GM18909 (cell line): ENCODE results near the gene LGI1.
"Not testable (repeated sequence)": the region's sequence is repeated elsewhere in the genome, so short reads cannot be mapped to it uniquely, and the experiment has no call there.

ENCODE experiments used
- ATAC-seq: cut with Tn5 transposase; IDR thresholded peaks from one replicate; pipeline ENCODE4 v1.9.1; 2021; ENCODE audit warnings: mild to moderate bottlenecking; ENCODE audit not compliant: unreplicated experiment, poor library complexity

Gene LGI1

DNA sequence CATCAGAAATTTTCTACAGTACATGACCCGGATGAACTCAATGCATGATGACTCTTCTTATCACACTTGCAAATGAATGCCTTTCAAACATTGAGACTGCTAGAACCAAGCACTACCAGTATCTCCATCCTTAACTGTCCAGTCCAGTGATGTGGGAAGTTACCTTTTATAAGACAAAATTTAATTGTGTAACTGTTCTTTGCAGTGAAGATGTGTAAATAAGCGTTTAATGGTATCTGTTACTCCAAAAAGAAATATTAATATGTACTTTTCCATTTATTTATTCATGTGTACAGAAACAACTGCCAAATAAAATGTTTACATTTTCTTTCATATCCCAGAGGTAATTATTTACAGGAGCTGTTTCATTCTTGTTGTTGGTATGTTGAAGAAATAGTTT is 40.1 kb downstream of the LGI1 start:
- ATAC-seq, result no peak

DNA sequence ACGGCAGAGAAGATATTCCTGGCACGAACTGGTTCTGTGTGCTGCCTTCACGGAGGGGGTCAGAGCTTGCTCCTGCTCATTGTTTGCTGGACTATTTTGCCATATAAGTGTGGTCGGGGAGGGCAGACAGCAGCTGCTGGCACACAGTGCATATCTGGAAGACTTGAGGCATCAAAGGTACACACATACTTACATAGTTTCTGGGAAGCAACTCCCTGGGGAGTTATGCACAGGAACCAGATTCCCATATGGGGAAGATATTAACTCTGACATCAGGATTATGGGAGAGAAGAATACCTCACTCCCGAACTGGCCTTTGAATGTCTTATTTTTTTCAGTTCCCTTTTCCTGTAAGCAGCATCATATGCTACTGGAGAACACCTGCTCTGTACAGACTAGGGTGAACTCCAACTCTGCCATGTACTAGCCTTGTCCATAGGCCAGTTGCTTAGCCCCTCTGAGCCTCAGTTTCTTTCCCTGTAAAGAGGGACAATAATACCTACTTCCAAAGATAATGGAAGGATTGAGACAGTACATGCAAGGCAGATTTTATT is 41.5 kb downstream of the LGI1 start:
- ATAC-seq, result no peak

DNA sequence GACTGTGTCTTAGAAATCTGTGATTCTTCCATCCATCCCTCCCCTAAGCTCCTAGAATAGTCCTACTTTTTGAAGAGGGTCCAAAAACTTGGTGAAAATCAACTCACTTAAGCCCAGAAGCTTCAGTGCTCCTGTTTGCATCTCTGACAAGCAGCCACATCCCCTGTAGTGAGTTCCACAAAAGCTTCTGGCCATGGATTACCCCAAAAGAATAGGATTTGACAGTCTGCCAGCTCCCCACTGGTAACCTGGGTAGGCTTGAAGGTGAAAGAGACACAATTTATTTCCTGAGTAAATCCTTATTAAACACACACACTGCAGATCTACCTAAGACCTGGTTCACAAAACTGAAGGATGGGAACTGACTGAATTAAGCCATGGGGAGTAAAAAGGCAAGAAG is 46.5 kb downstream of the LGI1 start:
- ATAC-seq, result no peak

DNA sequence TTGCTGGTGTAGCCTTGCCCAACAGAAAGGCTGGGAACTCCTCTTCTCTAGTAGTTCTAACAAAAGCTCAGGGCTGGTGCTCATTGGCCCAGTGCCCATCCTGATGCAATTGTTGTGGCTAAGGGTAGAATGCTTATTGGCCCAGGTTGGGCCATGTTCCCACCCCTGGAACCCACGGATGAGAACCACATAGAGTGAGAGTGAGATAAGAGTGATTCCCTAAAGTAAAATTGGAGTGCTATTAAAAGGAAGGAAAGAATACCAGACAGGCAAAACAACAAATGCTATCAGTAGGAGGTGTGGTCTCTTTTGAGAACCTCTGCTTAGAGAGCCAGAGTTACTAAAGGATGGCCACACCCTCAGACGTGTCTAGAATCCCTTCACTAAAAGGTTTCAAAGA is 49.2 kb downstream of the LGI1 start:
- no peak for ATAC-seq

DNA sequence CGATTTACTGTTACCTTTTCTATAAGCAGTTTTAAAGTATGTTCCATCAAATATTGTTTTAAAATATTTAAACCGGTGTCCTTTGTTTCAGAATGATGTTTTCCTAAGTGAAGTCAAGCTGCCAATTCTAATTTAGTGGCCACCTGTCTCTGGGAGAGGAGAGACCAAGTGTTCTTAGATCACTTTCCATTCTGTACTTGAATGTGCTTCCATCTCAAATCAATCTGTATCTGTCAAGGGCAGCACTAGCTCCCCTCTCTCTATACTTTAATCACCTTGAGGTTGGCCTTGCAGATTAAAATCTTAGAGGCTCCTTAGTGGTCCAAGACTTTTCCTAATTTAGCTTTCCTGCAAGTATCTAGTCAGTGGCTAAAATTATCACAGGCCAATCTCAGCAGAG is 49.6 kb downstream of the LGI1 start:
- ATAC-seq, result no peak

DNA sequence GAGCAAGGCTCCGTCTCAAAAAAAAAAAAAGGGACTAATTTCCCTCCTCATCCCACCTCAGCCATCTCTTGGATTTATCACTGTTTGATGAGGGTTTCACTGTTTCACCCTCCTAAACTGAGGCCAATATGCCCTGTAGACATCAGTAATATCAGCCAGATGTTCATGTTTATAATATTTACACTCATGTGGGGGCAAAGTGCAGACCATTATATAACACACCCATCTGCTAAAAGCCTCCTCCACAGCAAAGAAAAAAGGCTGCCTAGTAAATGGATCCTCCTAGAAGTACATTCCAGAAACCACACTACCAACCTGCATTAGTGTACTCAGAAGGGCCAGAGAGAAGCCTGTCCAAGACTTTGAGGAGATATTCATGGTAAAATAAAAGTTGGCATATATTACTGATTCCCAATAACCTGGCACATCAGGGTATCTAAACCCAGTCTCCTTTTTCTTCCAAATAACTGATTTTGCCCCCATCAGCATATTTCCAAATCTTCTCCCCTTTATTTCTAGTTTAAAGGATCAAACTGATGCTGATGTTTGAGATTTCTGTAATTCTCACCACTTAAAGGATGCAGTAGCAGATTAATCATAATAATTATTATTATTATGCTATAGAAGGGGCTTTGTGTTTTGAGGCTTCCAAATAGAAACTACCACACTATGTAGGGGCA is 55.1 kb downstream of the LGI1 start:
- no peak for ATAC-seq

DNA sequence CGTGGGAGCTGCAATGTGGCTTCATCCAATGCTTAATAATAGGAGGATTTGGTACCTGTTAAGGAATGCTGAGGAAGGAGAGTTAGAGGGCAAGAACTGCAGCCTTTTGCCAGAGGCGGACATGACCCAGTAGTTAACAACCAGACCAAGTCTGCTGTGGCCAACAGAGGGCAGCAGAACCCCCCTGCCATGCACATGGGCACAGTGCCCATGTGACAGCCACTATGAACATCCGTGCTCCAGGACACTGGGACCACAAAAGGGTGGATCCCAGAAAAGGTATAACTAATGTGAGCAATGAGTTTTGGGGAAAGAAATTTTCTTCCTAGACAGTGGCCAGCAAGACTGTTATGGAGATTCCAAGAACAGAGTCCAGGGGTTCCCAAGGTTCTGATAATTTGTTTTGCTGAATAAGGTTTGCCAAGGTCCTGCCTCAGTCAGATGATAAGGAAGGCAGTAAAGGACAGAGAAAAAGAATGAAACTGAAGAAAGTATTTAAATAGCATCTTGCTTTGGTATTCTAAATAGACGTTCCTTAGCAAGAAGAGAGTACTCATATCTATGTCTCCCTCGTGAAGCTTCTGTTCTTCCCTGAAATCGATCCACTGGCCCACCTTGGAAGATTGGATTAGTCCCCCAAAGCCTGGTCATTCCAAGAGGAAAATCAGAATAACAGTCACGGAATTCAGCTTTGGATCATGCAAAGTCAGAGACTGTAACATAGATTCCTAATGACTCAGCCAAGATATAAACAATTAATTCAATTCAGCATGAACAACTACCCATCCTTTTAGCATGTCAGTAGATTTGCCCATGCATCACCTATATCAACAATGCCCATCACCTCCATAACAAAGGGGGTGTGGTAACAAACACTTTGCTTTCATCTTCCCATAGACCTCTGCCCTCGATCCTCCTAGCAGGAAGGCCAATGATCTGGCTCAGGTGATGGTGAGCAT is 56.0 kb downstream of the LGI1 start:
- peak; percentile 65 for ATAC-seq

DNA sequence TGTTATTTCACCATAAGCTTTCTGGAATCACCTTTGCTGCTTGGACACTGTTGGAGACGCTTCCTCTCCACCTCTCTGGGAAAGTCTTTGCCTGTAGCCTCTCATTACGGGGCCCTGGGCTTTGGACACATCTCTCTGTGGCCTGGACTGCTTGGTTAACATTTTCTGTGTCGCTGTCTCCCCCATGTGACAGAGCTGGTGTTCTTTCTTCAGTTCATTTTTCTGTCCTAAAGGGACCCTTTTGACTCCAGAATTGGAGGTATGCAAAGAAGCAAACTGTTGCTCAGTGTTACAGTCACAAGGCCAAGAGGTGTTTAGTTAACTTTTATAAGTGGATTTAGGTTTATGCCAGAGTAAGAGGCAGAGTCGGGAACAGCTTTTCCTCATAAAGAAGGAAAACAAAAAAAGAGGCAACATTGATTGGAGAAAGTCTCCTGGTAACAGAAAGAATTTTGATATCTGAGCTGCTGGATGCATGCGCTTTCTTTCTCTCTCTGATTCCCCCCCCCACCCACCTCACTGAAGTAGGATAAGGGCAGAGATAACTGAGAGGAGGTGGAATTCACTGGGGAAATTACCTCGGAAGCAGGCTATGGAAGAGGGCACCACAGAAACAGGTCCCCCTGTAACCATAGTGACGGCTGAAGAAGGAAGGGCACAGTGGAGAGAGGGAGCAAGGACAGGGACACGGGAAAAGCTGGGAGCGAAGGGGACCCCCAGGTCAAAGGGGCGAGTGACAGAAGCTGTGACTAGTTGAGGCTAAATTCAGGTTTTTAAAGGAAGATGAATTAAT is 57.8 kb downstream of the LGI1 start:
- ATAC-seq, result no peak

DNA sequence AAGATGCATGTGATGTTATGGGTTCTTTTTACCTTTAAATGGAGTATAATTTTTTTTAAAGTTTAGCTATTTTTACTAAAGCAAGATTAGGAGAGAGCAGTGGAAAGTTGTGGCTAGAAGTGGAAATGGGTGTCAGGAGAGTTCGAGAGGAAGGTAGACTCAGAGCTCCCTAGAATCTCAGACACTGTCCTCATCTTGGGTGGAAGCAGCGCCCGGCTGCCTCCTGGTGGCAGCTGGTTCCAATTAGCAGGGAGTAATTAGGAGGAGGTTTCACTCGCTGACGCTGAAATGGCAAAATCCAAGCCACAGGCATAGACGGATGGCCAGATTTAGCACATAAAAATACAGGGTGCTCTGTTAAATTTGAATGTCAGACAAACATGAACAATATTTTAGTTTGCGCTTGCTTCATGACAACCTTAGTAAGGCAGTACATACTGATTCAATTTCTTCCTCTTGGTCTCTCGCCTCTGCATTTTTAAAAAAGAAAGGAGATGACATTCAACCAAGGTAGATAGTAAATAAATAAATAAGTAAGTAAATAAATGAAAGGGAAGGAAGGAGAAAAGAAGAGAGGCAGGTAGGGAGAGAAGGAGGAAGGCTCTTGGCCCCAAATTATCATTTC is 58.5 kb downstream of the LGI1 start:
- no peak for ATAC-seq

DNA sequence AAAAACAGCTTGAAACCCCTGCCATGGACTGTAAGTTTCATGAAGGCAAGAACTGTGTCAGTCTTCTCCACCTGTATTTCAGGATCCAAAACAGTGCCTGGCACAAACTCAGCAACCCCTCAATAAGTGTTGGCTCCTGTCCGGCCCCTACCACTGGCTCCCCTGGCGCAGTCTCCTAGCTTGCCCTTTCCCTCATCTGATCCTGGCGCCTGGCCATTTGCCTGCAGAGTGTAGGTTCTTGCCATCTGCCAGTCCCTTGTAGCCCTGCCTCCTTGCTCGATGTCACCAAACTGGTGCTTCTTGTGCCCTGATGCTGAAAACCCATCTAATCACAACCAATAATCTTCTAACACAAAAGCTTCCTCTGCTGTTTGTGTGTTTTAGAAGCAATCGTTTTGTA is 60.4 kb downstream of the LGI1 start:
- no peak for ATAC-seq

DNA sequence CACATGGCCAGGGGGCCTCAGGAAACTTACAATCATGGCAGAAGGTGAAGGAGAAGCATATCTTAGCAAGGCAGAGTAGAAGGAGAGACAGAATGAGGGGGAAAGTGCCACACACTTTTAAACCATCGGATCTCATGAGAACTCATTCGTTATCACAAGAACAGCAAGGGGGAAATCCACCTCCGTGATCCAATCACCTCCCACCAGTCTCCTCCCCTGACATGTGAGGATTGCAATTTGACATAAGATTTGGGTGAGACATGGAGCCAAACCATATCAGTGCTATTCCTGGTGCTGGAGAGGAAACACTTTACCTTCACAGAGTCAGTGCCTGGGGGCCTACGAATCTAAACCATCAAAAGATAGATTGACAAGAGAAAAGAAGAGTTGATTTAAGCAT is 61.8 kb downstream of the LGI1 start:
- no peak for ATAC-seq

DNA sequence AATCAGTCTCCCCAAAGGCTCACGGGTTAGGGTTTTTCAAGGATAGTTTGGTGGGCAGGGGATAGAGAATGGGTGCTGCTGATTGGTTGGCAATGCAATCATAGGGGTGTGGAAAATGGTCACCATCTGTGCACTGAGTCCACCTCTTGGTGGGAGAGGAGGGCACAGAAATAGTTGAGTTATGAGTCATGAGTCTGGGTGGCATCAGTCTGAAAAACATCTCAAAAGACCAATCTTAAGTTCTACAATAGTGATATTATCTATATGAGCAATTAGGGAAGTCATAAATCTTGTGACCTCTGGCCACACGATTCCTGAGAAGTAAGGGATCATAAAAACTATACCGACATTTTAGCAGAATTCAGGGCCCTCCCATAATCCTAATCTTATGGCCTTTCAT is 62.7 kb downstream of the LGI1 start:
- ATAC-seq, result no peak

DNA sequence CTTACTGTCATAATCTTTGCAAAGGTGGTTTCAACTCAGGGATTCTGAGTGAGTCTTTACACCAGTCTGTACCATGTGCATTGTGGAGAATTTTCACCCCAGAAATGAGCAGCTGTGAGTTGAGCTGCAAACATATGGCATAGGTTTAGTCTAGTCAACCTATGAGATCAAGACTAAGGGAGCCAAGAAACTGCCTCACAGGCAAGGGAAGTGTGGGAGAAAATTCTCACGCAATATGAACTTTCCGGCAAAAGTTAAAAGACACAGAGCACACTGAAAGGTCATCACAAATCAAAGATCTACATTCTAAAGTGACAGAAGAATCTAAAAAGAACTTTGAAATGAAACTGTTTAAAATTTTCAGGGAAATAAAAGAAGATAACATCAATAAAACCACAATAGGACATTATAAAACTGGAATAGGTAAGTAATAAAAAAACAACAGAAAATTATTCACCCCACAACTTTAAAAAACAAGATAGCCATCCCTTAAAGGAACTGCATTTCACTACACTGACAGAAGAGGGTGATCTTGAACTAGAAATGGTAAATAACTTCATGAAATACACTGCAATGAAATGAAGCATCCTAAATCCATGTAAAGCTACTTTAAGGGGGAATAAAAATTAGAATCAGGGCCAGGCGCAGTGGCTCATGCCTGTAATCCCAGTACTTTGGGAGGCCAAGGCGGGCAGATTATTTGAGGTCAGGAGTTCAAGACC is 63.5 kb downstream of the LGI1 start:
- no peak for ATAC-seq

DNA sequence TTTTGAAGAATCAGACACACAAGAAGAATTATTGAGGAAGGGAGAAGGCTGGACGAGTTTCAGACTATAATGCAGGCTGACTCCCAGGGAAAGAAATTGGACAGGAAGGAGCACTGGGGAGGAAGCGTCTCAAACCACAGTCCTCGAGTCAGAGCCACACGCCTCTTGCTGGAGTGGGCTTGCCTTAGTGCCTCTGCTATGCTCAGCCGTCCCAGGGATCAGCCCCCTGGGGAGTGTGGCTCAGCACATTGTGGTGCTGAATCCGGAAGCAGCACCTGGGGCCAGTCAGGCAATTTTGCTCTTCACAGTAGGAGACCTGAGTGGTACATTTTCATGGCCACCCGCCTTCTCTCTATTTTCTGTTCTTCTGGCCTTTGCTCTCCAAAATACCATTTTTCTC is 68.6 kb downstream of the LGI1 start:
- no peak for ATAC-seq

DNA sequence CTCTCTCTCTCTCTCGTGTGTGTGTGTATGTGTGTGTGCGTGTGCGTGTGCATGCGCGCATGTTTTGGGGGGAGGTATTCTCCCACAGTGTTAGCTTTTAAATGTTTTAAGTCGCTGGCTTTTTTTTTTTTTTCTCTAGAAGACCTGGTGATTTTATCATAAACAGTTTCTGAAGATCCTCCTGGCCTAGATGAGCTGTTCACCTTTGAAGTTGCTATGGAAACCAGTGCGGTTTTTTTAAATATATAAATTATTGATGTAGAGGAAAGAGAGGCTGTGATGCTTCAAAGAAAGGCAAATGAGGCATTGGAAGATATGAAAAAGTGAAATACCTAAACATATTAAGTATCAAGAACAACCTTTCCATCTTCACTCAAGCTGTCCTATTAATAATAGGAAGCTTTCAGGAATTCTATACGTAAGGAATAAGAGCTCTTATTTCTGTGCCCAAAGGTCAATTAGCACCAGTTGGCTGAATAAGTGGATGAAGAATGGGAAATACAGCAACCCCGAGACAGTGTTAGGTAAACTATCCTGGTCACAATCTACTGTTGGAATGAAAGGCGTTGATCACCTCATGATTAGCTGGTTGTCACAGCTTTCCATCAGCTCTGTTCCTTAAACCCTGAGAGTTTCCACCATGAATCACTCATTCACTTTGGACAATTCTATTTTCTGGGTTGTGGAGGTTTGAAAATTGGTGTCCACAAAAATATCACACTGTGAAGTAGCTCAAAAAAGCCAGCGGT is 69.5 kb downstream of the LGI1 start:
- no peak for ATAC-seq

DNA sequence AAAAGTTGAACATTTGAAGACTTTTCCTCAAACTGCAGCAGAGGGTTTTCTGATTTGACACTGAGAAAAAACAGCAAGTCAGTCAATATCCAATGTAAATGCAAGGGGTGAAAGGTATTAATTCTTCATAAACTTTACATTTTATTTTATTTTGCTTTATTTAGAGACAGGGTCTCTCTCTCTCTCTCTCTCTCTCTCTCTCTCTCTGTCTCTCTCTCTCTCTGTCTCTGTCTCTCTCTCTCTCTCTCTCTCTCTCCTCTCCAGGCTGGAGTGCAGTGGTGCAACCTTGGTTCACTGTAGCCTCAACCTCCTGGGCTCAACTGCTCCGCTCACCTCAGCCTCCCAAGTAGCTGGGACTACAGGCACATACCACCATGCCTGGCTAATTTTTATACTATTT is 73.3 kb downstream of the LGI1 start:
- not testable (repeated sequence) for ATAC-seq

DNA sequence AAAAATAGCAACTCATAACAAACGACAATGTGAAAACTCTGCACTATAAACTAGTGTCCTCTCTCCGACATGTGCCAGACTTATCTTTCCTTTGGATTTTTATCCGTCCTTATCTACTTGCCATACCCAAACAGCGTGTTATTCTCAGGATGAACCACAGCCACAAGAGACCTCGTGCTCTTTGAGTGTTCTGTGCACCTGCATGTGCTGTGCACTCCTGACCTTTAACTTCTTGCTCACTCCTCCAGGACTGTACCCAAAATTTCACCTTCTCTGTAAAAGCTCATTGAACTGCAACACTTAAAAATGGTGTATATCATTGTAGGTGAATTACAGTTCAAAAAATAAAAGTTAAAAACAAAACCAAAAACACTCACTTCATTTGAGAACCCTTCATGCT is 78.0 kb downstream of the LGI1 start:
- ATAC-seq, result no peak

DNA sequence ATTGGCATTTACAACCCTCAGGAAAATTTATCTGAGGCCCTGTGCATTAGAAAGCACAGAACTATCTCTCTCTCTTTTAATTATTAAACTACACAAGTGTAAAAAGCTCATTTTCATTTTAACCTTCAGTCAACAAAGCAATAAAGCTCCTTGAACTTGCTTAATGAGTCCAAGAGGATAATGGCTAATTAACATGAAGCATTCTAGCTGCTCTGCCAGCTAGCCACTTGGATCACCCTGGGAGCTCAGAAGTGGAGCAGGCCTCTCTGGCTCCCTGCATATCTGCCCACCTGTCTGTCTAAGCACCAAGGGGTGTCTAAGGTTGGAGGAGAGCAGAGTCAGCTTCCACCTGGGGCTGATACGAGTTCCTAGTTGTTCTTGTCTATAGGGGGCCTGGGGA is 80.1 kb downstream of the LGI1 start:
- no peak for ATAC-seq

DNA sequence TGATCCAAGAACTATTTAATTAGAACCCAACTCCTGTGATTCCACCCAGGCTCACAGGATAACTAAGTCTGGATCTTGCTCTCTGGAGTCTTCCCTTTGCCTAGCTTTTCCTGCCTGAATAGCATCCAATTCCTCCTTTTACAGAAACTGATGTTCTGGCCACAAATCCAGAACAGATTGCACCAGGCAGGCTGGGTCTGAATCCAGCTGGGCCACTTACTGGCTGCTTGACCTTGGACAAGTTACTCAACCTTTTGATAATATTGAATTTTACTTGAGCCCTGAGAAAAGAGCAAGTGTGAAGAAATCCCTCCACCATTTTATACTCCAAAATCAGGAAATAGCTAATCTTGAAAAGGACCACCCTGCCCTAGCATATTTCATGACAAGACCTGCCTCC is 80.5 kb downstream of the LGI1 start:
- no peak for ATAC-seq
